ENCODE results near the gene DDX4. TPM values are rescaled to one million over a fixed set of nuclear protein-coding genes. Genes with fewer than 3 reads are reported as not detected.

DDX4 gene
- total and polyA plus RNA-seq, 2 donors (not counting 1 experiment from before 2014, with no cell fraction given), result not detected

DNA sequence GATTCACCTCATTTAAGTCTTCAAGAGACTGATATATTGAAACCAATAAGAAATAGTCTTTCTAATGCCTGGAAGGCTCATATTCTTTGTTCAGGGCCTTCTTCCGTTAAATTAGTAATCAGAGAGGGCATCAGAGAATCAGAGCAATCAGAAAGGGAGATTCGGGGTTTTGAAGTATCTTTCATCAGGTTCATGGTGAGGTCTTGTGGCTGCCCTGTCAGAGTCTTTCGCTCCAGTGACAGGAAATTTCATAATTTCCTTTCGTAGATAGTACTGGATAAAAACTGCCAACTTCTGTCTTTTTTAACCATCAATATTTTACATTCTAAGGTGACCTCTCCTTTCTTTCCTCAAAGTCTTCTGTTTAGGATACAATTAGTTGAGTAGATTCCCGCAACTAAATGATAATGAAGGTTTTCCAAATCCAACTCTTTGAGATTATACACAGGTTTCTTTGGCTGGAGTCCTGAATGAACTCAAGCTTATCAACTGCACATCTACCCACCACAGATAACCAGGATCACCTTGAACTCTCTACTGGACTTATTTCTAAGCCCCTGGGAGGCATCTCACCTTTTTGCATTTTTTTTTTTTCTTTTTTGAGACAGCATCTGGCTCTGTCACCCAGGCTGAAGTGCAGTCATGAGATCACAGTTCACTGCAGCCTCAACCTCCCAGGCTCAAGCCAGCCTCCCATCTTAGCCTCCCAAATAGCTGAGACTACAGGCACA lies 118.8 kb downstream of the DDX4 start:
- H3K27me3 Mint-ChIP-seq, result peaks cover 16% of the 10 kb centered on the region
- H3K79me2 ChIP-seq (ENCODE audit: control insufficient read depth, insufficient read depth, low read length), result no peaks in the 10 kb centered on the region
- no peak overlapping the region for H3K27ac ChIP-seq (ENCODE audit: low read length in 2 of 2)
- TF ChIP-seq, protein P1, sequence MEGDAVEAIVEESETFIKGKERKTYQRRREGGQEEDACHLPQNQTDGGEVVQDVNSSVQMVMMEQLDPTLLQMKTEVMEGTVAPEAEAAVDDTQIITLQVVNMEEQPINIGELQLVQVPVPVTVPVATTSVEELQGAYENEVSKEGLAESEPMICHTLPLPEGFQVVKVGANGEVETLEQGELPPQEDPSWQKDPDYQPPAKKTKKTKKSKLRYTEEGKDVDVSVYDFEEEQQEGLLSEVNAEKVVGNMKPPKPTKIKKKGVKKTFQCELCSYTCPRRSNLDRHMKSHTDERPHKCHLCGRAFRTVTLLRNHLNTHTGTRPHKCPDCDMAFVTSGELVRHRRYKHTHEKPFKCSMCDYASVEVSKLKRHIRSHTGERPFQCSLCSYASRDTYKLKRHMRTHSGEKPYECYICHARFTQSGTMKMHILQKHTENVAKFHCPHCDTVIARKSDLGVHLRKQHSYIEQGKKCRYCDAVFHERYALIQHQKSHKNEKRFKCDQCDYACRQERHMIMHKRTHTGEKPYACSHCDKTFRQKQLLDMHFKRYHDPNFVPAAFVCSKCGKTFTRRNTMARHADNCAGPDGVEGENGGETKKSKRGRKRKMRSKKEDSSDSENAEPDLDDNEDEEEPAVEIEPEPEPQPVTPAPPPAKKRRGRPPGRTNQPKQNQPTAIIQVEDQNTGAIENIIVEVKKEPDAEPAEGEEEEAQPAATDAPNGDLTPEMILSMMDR (IDR thresholded peaks at IDR 0.05), result no peak
- TF ChIP-seq EZH2 (IDR thresholded peaks at IDR 0.05; ENCODE audit: borderline replicate concordance, insufficient read depth, low read depth, low read length, poor library complexity, severe bottlenecking), result no peak
- no peaks in the 10 kb centered on the region for H3K36me3 ChIP-seq (replicated peaks in 1 of 2; ENCODE audit: control extremely low read depth in 1 of 2, control insufficient read depth in 1 of 2, extremely low read depth in 1 of 2, insufficient read depth in 2 of 2, low read length in 1 of 2)
- H3K27me3 ChIP-seq (replicated peaks in 1 of 4; ENCODE audit: control extremely low read depth in 1 of 4, control insufficient read depth in 3 of 4, insufficient read depth in 4 of 4, low read length in 3 of 4), result peaks cover 0 to 1% (median 0%) of the 10 kb centered on the region in 4 experiments
- no peaks in the 10 kb centered on the region for H3K4me1 Mint-ChIP-seq
- H2AFZ ChIP-seq (ENCODE audit: insufficient read depth, low read depth, low read length, poor library complexity, severe bottlenecking), result no peak overlapping the region
- no peak overlapping the region for H3K4me3 Mint-ChIP-seq
- no peak overlapping the region for H3K4me3 ChIP-seq (ENCODE audit: control extremely low read depth in 1 of 5, extremely low read depth in 1 of 5, insufficient read depth in 1 of 5, low read depth in 2 of 5, low read length in 4 of 5)
- H3K27ac Mint-ChIP-seq, result no peak overlapping the region
- no peaks in the 10 kb centered on the region for H3K9me3 Mint-ChIP-seq (ENCODE audit: insufficient read depth)
- H3K9ac ChIP-seq (ENCODE audit: low read length), result no peak overlapping the region
- ChIA-PET POLR2A (no interaction called here), CTCF (no interaction called here)
- intact Hi-C loops (cut with micrococcal nuclease), result no loop called here
- no peaks in the 10 kb centered on the region for H3K4me1 ChIP-seq (ENCODE audit: control insufficient read depth in 2 of 2, insufficient read depth in 2 of 2, low read length in 2 of 2)
- no CpG with 5 or more reads among the region's 5 CpGs for WGBS (ENCODE audit: insufficient coverage)
- ATAC-seq (ENCODE audit: low read depth), result no peak
- no peaks in the 10 kb centered on the region for H4K20me1 ChIP-seq (ENCODE audit: control insufficient read depth, insufficient read depth, low read length, poor library complexity, severe bottlenecking)
- no peak for DNase-seq
- no peak overlapping the region for H3K4me2 ChIP-seq (replicated peaks; ENCODE audit: low read depth, low read length, poor library complexity, severe bottlenecking)
- H3K9me3 ChIP-seq (ENCODE audit: control extremely low read depth in 1 of 3, control insufficient read depth in 2 of 3, insufficient read depth in 1 of 3, low read length in 2 of 3), result peaks cover 0 to 7% (median 0%) of the 10 kb centered on the region in 3 donors

DNA sequence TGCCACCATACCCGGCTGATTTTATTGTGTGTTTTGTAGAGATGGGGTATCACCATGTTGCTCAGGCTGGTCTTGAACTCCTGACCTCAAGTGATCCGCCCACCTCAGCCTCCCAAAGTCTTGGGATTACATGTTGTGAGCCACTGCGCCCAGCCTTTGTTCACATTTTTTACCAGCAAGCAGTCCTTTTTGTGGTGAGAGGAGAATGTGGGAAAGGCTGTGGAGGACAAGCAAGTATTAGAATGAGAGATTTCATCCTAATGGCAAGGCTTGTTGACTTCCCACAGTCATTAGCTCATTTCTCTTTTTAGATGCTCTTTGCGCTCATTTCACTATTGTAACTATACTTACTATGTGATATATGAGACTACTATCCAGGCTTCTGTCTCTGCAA lies 119.4 kb downstream of the DDX4 start:
- DNase-seq, result no peak
- Mint-ChIP-seq H3K4me3 (no peak overlapping the region), H3K4me1 (no peaks in the 10 kb centered on the region), H3K27me3 (peaks cover 14% of the 10 kb centered on the region), H3K27ac (no peak overlapping the region), H3K9me3 (ENCODE audit: insufficient read depth) (no peaks in the 10 kb centered on the region)
- H3K9ac ChIP-seq (ENCODE audit: low read length), result no peak overlapping the region
- H3K9me3 ChIP-seq (ENCODE audit: control extremely low read depth in 1 of 3, control insufficient read depth in 2 of 3, insufficient read depth in 1 of 3, low read length in 2 of 3), result peaks cover 0 to 7% (median 0%) of the 10 kb centered on the region in 3 donors
- ChIA-PET CTCF (no interaction called here), POLR2A (no interaction called here)
- H4K20me1 ChIP-seq (ENCODE audit: control insufficient read depth, insufficient read depth, low read length, poor library complexity, severe bottlenecking), result no peaks in the 10 kb centered on the region
- no peaks in the 10 kb centered on the region for H3K27me3 ChIP-seq (replicated peaks in 1 of 4; ENCODE audit: control extremely low read depth in 1 of 4, control insufficient read depth in 3 of 4, insufficient read depth in 4 of 4, low read length in 3 of 4)
- H3K27ac ChIP-seq (ENCODE audit: low read length in 2 of 2), result no peak overlapping the region
- intact Hi-C loops (cut with micrococcal nuclease), result no loop called here
- no peaks in the 10 kb centered on the region for H3K4me1 ChIP-seq (ENCODE audit: control insufficient read depth in 2 of 2, insufficient read depth in 2 of 2, low read length in 2 of 2)
- TF ChIP-seq, protein P1 (IDR thresholded peaks at IDR 0.05), result no peak
- no peak for TF ChIP-seq EZH2 (IDR thresholded peaks at IDR 0.05; ENCODE audit: borderline replicate concordance, insufficient read depth, low read depth, low read length, poor library complexity, severe bottlenecking)
- ATAC-seq (ENCODE audit: low read depth), result no peak
- WGBS (ENCODE audit: insufficient coverage), result 67% methylated on average over 1 of the region's 4 CpGs
- H2AFZ ChIP-seq (ENCODE audit: insufficient read depth, low read depth, low read length, poor library complexity, severe bottlenecking), result no peak overlapping the region
- no peaks in the 10 kb centered on the region for H3K36me3 ChIP-seq (replicated peaks in 1 of 2; ENCODE audit: control extremely low read depth in 1 of 2, control insufficient read depth in 1 of 2, extremely low read depth in 1 of 2, insufficient read depth in 2 of 2, low read length in 1 of 2)
- no peak overlapping the region for H3K4me2 ChIP-seq (replicated peaks; ENCODE audit: low read depth, low read length, poor library complexity, severe bottlenecking)
- H3K4me3 ChIP-seq (ENCODE audit: control extremely low read depth in 1 of 5, extremely low read depth in 1 of 5, insufficient read depth in 1 of 5, low read depth in 2 of 5, low read length in 4 of 5), result no peak overlapping the region
- no peaks in the 10 kb centered on the region for H3K79me2 ChIP-seq (ENCODE audit: control insufficient read depth, insufficient read depth, low read length)

Data from B cell (primary cell).